Mesothelial cell of epicardium (in vitro differentiated cells): ENCODE measurements around the gene TTC22. TPM values are rescaled to one million over a fixed set of nuclear protein-coding genes. Genes with fewer than 3 reads are reported as not detected.
A peak's percentile ranks its signal among the peaks of the same experiment; 100 is the strongest.

Experiments
- DNase-seq, 2 experiments: peaks; one replicate each; pipeline ENCODE4 v3.0.0; 2021; ENCODE audit warnings: low spot score in 2 of 2; ENCODE audit not compliant: unreplicated experiment in 2 of 2
- H3K27ac Mint-ChIP-seq: 2 replicates; pipeline ENCODE4 v1.8.0; 2021; ENCODE audit warnings: mixed read lengths
- H3K27me3 Mint-ChIP-seq: 2 replicates; pipeline ENCODE4 v1.8.0; 2021; ENCODE audit warnings: low read depth, mixed read lengths
- H3K36me3 Mint-ChIP-seq: 2 replicates; pipeline ENCODE4 v1.8.0; 2021; ENCODE audit warnings: mixed read lengths
- H3K4me1 Mint-ChIP-seq: 2 replicates; pipeline ENCODE4 v1.8.0; 2021; ENCODE audit warnings: mixed read lengths
- H3K4me3 Mint-ChIP-seq: 2 replicates; pipeline ENCODE4 v1.8.0; 2021; ENCODE audit warnings: mild to moderate bottlenecking, moderate library complexity, mixed read lengths
- H3K9me3 Mint-ChIP-seq: 2 replicates; pipeline ENCODE4 v1.8.0; 2021; ENCODE audit warnings: mixed read lengths
- total RNA-seq: library from RNA; stranded (reverse); gene quantifications from 3 replicates; pipeline ENCODE4 v1.2.1, GENCODE V29; 2021
- TF ChIP-seq, protein P1 (sequence below): fragments of 200-600 bp; sonication (generic); IDR thresholded peaks from one replicate; pipeline ENCODE4 v1.5.0; 2021; ENCODE audit warnings: antibody characterized with exemption; ENCODE audit not compliant: unreplicated experiment

TTC22 gene
- total RNA-seq, 1 donor from 2014 or later = 1.3 TPM

DNA sequence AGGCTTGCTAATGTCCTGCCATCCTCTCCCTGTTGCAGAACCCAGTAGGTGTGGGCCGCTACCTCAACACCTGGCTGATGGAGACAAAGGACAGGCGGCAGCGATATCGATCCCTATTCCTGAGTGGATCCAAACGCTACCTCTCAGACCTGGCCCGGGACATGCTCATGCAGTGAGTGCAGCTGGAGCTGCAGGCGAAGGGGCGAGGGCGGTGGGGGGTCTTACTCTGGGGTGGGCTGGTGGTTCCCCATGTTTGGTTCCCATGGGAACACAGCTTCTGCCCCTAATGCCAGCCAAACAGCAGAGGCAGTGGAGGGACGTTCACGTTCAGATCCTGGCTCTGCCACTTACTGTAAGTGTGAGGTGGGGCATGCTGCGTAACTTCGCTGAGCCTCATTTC, 15.8 kb upstream of the TTC22 start:
- TF ChIP-seq, protein P1, sequence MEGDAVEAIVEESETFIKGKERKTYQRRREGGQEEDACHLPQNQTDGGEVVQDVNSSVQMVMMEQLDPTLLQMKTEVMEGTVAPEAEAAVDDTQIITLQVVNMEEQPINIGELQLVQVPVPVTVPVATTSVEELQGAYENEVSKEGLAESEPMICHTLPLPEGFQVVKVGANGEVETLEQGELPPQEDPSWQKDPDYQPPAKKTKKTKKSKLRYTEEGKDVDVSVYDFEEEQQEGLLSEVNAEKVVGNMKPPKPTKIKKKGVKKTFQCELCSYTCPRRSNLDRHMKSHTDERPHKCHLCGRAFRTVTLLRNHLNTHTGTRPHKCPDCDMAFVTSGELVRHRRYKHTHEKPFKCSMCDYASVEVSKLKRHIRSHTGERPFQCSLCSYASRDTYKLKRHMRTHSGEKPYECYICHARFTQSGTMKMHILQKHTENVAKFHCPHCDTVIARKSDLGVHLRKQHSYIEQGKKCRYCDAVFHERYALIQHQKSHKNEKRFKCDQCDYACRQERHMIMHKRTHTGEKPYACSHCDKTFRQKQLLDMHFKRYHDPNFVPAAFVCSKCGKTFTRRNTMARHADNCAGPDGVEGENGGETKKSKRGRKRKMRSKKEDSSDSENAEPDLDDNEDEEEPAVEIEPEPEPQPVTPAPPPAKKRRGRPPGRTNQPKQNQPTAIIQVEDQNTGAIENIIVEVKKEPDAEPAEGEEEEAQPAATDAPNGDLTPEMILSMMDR = no peak
- Mint-ChIP-seq H3K9me3 (peaks cover 14% of the 10 kb centered on the region), H3K27me3 (peaks cover 4% of the 10 kb centered on the region), H3K36me3 (no peaks in the 10 kb centered on the region), H3K27ac (no peak overlapping the region), H3K4me3 (no peak overlapping the region), H3K4me1 (peaks cover 19% of the 10 kb centered on the region)
- DNase-seq = no peak

- peaks cover 9% of the 10 kb centered on the region for H3K9me3 Mint-ChIP-seq
- TF ChIP-seq, protein P1 = no peak
- no peak overlapping the region for H3K27ac Mint-ChIP-seq
- DNase-seq = peak in 1 of 2 experiments; percentile 35
- H3K36me3 Mint-ChIP-seq = no peaks in the 10 kb centered on the region
- H3K4me1 Mint-ChIP-seq = peaks cover 19% of the 10 kb centered on the region
- H3K27me3 Mint-ChIP-seq = peaks cover 4% of the 10 kb centered on the region
- no peak overlapping the region for H3K4me3 Mint-ChIP-seq
Measured at GRCh38 chr1:54816130-54816529, 15.0 kb upstream of the TTC22 start.

DNA sequence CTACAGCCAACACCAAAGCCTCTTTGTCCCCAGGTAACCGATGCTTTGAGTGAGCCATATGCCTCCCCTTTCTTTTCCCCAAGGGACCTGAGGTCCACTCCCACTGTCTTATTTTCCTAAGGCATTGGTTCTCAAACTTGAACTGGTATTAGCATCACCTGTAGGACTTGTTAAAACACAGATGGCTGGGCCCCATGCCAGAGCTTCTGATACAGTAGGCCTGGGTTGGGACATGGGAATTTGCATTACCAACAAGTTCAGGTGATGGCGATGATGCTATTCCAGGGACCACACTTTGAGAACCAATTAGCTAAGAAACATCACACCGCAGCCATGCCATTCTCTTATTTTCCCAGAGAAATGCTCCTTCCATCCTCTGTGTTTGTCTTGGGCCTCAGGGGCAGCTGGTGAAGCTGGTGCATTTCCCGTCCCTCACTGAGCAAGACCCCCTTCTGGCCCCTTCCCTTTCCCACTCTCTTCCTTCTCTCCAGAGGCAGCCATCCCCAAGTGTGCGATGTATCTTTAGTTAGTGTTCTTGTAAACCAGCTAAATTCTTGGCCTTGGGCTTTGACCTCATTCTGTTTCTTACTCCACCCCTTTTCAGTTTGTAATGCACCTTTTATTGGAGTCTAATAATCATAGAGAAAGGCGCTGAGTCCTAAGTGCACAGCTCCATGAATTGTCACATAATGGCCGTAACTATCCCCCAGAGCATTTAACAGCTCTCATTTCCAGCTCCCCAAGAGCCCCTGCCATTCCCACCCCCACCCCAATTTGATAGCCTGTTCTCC, 14.2 kb upstream of the TTC22 start:
- Mint-ChIP-seq H3K27ac (no peak overlapping the region), H3K36me3 (no peaks in the 10 kb centered on the region), H3K4me1 (peaks cover 19% of the 10 kb centered on the region), H3K4me3 (no peak overlapping the region), H3K9me3 (peaks cover 4% of the 10 kb centered on the region), H3K27me3 (peaks cover 6% of the 10 kb centered on the region)
- peak in 1 of 2 experiments; percentile 13 for DNase-seq
- TF ChIP-seq, protein P1 = no peak

- no peaks in the 10 kb centered on the region for H3K9me3 Mint-ChIP-seq
- H3K27ac Mint-ChIP-seq = no peak overlapping the region
- peak in 1 of 2 experiments; percentile 11 for DNase-seq
- no peak overlapping the region for H3K4me3 Mint-ChIP-seq
- H3K36me3 Mint-ChIP-seq = no peaks in the 10 kb centered on the region
- H3K4me1 Mint-ChIP-seq = peaks cover 15% of the 10 kb centered on the region
- TF ChIP-seq, protein P1 = no peak
- H3K27me3 Mint-ChIP-seq = peaks cover 4% of the 10 kb centered on the region
Measured at GRCh38 chr1:54814571-54814970, 13.4 kb upstream of the TTC22 start.

DNA sequence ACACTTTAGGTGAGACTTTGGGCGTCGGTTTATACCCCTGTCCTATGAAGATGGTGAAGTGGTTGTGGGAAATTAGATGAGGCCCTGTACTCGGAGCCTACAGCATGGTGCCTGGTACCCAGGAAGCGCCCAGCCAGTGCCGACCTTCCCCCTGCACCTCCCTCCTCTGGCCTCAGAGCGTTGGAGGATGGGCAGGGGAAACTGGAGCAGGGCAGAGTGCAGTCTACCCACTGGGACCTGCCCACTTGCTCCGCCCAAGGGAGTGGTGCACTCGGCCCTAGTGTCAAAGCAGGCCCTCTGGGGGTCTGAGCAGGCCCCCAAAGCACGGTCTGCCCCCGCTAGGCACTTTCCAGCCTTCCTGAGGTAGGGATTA, 13.0 kb upstream of the TTC22 start:
- peak in 1 of 2 experiments; percentile 24 for DNase-seq
- TF ChIP-seq, protein P1 = no peak
- Mint-ChIP-seq H3K27ac (no peak overlapping the region), H3K27me3 (peaks cover 4% of the 10 kb centered on the region), H3K4me3 (no peak overlapping the region), H3K9me3 (no peaks in the 10 kb centered on the region), H3K4me1 (peaks cover 14% of the 10 kb centered on the region), H3K36me3 (no peaks in the 10 kb centered on the region)
